Measurements from ENCODE around the gene SNRPD3. TPM values are rescaled to one million over a fixed set of nuclear protein-coding genes. Genes with fewer than 3 reads are reported as not detected.

Gene SNRPD3
- total RNA-seq, result 129 and 162 TPM in 2 replicates

DNA sequence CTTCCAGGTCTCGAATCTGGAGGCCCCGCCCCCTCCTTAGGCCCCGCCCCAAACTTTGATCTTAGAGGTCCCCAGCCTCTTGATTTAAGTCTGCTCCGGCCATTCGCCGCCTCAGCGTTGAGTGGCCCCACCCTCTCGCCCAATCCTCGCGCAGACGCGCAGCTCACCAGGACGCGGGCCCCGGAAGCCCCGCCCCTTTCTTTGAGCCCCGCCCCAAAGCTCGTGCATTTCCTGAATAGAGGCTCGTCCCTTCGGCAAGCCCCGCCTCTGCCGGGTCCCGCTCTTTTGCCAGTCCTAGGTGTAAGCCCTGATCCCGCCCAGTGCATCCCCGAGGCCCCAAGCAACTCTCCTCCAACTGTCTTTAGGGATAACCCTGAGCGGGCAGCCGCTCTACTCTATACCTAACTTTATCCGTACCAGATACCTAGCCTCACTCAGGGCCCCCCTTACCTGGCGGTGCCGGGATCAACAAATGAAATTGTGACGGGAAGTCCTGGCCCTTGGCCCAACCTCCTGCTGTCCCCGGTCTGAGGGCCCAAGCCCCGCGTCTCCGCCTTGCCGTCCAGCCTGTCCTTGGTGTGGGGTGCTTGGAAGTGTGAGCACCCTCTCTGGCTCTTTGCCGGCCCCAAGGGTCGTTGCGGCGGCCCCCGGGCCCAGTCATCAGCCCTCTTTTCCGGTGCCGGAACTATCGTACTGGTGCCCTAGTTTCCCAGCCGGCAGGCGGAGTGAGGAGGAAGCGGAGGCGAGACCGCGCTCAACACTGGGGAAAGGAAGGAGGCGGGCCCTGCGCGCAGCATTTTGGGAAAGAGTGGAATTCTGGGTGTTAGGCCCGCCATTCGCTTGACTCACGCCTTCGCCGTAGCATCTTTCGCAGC, at the start of gene SNRPD3:
Gene SNRPD3 (plus strand): TSS at position 835 of the 875 bp plus-strand sequence. CDS start 1,676 bp downstream, outside the sequence.

DNA sequence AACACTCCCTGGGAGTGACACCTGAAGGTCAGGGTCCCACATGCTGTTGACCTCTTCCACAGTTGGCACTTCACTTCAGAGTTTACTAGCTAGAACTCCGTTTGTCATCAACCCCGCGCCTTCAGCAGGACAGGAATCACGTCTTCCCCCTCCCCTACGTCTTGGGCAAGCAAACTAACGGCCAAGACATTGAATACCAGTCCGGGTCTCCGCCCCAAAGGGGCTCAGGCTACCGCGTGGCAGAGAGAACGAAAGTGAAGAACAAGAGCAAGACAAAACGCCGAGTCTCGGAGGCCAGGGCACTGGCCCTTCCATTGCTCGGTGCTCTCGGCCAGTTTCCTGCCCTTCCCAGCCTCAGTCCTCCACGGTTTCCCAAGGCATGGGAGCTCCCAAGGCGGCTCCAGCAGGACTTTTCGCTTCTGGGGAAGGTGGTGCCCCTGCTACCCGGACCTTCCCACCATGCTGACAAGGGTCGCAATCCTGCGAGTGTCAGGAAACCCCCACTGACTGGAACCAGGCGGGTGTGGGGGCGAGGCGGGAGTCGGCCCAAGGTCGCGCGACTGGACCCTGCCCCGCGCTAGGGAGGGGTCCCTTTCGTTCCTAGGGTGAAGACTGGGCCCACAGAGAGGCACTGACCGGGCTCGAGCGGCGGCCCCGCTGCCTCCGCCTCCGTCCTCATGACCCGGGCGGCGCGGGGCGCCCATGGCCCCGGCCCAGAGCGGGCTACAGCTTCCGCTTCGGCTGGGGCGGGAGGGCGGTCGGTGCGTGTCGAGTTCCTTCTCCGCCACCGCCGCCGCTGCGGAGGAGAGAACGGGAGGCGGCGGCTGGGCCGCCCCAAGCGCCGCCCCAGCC, 1.3 kb upstream of the SNRPD3 start, which contains the start of gene GUCD1:
Gene GUCD1 (minus strand): TSS at position 826 of the 852 bp plus-strand sequence. CDS start 147 bp downstream, at position 679.

DNA sequence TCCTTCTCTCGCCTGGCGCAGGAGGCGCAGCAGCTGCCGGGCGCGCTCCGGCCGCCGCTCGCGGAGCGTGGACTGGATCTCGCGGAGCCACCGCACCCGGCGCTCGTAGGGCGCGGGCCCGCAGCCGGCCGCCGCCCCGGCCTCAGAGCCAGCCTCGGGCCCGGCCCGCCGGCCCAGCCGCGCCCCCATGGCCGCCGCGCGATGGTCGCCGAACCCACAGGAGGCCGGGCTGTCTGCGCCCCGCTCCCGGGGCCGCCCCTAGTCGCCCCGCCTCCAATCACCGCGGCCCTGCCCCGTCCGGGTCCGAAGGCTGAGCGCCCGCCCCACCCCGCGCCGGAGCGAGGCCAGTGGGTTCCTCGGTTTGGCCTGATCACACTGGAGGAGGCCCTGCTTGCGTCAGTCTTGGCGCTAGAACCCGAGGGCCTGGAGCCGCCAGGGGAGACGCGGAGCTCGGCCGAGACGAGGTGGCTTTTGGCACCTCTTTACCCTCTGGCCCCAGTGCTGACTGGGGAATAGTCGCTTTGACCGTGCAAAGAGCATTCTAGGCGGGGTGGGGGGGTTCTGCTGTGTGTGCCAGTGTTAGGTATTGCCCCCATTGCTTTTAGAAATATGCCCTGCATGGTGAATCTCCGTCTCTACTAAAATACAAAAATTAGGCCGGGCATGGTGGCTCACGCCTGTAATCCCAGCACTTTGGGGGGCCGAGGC, 37.2 kb downstream of the SNRPD3 start, which contains the start of gene LRRC75B:
Gene LRRC75B (minus strand): TSS at position 223 of the 708 bp plus-strand sequence. CDS start 34 bp downstream, at position 189.

DNA sequence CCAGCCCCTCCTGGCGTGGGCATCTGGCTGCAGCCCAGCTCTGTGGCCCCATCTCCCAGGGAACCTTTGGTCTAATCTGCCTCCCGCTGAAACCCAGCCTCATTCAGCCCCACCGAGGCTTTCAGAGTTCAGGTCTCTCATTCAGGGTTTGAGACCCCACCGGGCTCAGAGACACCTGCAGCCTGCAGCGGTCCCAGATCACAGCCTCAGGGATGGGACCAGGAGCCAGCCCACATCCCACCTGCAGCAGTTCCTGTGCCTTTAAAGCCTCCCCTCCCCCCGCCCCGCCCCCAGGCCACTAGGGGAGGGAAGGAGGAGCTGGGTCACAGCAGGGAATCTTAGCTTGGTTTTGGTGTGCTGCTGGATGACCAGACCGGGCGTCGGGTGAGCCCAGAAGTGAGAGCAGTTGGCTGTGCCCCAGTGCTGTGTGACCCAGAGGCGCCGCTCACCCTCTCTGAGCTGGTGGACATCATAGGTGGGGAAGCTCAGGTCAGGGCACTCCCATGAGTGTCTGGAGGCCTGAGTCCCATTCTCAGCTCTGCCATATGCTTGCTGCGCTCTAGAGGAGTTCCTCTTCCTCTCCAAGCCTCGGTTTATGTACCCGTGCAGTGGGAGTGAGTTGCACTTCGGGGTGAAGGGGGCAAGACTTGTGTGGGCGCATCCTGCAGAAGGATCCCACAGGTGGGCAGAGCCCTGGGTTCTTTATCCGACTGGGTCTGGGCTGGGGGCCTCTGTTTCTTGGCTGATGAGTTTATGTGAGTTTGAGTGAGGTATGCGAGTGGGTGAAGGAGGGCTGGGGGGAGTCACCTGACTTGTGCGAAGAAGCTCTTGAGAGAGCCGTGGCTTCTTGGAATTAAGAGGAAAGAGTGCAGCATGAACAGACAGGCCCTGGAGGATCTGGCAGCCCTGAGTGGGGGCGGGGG, 47.3 kb downstream of the SNRPD3 start, which contains the start of gene GGT1:
Gene GGT1 (plus strand): TSS at position 347 of the 923 bp plus-strand sequence. CDS start 7,889 bp downstream, outside the sequence.

Other genes starting within 250 kb of the SNRPD3 start
- gene ADORA2A, start 128.4 kb upstream of the SNRPD3 start, total RNA-seq, result 0.34 and 0.63 TPM in 2 replicates
- not detected in 2 replicates for gene UPB1, start 60.7 kb upstream of the SNRPD3 start, total RNA-seq
- 134 and 147 TPM in 2 replicates for gene GUCD1, start 861 bp upstream of the SNRPD3 start, total RNA-seq
- 4.9 and 6.5 TPM in 2 replicates for gene LRRC75B, start 37.1 kb downstream of the SNRPD3 start, total RNA-seq
- 0.69 and 0.95 TPM in 2 replicates for gene GGT1, start 47.2 kb downstream of the SNRPD3 start, total RNA-seq
- not detected in 2 replicates for gene PIWIL3, start 218.7 kb downstream of the SNRPD3 start, total RNA-seq

Data from bronchial smooth muscle cell (primary cell).